Measurements from ENCODE around the gene TMEM120A. TPM values are rescaled to one million over a fixed set of nuclear protein-coding genes. Genes with fewer than 3 reads are reported as not detected.

Gene TMEM120A
- total RNA-seq, 4 donors from 2014 or later = 21.0 to 34.0 (median 22.4) TPM

DNA sequence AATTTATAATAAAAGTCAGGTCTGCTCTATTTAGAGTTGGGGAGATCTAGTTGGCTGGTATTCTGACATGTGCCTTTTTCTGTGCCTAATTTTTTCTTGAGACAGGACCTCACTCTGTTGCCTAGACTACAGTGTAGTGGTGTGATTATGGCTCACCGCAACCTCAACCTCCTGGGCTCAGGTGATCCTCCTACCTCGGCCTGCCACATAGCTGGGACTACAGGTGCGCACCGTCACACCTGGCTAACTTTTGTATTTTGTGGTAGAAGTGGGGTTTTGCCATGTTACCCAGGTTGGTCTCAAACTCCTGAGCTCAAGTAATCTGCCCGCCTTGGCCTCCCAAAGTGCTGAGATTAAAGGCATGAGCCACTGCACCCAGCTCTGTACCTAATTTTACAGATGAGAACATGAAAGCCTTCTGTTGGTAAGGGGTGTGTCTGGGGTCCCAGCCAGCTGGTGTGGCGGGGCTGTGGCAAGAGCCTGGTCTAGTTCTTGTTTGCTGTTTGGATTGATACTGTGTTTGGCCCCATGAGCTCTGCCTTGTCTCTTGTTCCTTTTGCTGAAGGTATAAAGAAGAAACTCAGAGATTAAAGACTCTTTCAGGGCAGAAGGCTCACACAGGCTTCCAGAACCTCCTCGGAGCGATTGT lies 48.1 kb downstream of the TMEM120A start:
- Histone ChIP-seq H3K27ac (no peak overlapping the region), H3K36me3 (no peaks in the 10 kb centered on the region), H3K4me3 (no peak overlapping the region), H3K9me3 (no peaks in the 10 kb centered on the region), H3K27me3 (no peaks in the 10 kb centered on the region), H3K4me1 (peaks cover 23% of the 10 kb centered on the region)
- TF ChIP-seq, protein P1, sequence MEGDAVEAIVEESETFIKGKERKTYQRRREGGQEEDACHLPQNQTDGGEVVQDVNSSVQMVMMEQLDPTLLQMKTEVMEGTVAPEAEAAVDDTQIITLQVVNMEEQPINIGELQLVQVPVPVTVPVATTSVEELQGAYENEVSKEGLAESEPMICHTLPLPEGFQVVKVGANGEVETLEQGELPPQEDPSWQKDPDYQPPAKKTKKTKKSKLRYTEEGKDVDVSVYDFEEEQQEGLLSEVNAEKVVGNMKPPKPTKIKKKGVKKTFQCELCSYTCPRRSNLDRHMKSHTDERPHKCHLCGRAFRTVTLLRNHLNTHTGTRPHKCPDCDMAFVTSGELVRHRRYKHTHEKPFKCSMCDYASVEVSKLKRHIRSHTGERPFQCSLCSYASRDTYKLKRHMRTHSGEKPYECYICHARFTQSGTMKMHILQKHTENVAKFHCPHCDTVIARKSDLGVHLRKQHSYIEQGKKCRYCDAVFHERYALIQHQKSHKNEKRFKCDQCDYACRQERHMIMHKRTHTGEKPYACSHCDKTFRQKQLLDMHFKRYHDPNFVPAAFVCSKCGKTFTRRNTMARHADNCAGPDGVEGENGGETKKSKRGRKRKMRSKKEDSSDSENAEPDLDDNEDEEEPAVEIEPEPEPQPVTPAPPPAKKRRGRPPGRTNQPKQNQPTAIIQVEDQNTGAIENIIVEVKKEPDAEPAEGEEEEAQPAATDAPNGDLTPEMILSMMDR (IDR thresholded peaks at IDR 0.05) = no peak
- TF ChIP-seq POLR2A (IDR thresholded peaks at IDR 0.05) (no peak), POLR2AphosphoS5 (IDR thresholded peaks at IDR 0.05) (no peak), EP300 (IDR thresholded peaks at IDR 0.05) (no peak)
- DNase-seq (ENCODE audit: low spot score in 2 of 2) = no peak
- WGBS = 81% methylated on average over 8 of the region's 8 CpGs

DNA sequence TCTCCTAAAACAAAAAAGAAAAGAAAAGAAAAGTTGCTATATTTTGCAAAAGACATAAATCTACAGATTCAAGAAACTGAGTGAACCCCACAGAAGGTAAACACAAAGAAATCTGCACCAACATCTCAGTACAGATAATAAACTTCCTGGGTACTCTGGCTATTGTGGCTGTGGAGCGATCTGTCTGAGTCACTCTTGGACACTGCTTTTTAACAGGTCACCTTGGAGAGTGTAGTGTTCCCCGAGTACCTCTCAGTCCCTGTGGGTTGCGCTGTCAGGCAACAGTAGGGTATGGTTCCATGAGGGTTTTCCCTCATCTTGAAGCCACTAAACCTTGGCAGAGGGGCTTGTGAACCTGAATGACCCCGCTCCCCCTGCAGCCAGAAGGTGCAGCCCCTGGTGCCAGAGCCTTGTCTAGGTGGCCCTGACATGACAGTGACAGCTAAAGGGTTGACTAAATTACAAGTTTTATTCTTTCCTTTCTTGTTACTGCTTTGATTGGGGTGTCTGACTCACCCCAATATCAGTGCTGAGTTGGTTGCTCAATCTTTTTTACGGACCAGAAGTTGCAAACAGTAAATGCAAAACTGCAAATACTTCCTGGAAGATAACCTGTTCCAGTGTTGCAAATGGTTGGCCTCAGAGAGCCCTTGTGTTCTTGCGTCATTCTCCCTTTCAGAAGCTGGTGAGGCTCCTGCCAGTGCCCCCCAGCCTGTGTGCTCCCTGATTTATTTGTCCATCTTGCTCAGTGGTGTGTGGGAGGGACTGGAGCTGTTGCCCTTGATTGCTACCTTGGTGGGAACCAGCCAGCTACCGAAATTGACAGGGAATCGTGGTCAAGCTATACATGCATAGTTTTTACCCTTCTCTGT lies 48.9 kb downstream of the TMEM120A start:
- Histone ChIP-seq H3K4me3 (no peak overlapping the region), H3K36me3 (no peaks in the 10 kb centered on the region), H3K27ac (no peak overlapping the region), H3K9me3 (no peaks in the 10 kb centered on the region), H3K27me3 (no peaks in the 10 kb centered on the region), H3K4me1 (peaks cover 17% of the 10 kb centered on the region)
- TF ChIP-seq POLR2AphosphoS5 (IDR thresholded peaks at IDR 0.05) = peak in 1 of 3 donors; percentile 48
- TF ChIP-seq, protein P1 (IDR thresholded peaks at IDR 0.05) = no peak
- DNase-seq (ENCODE audit: low spot score in 2 of 2) = no peak
- 87% methylated on average over 8 of the region's 8 CpGs for WGBS

DNA sequence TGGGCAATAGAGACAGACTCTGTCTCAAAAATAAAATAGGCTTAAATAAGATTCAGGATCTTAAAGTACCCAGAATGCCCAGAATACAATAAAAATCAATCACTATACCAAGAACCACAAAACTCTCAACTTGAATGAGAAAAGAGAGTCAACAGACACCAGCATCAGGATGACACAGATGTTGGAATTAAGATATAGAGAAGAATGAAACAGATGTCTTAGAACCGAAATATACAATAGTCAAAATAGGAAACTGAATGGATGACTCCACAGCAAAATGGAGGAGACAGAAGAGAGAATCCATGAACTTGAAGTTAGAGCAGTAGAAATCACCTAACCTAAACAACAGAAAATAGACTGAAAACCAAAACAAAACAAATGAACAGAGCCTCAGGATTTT lies 49.9 kb downstream of the TMEM120A start:
- no peak overlapping the region for H3K27ac ChIP-seq
- no peak overlapping the region for H3K4me3 ChIP-seq
- H3K9me3 ChIP-seq = no peaks in the 10 kb centered on the region
- WGBS = 85% methylated on average over 1 of the region's 1 CpG
- TF ChIP-seq EP300 (IDR thresholded peaks at IDR 0.05) = no peak
- TF ChIP-seq, protein P1 (IDR thresholded peaks at IDR 0.05) = no peak
- TF ChIP-seq POLR2A (IDR thresholded peaks at IDR 0.05) = no peak
- no peak for TF ChIP-seq POLR2AphosphoS5 (IDR thresholded peaks at IDR 0.05)
- H3K27me3 ChIP-seq = no peaks in the 10 kb centered on the region
- DNase-seq (ENCODE audit: low spot score in 2 of 2) = no peak
- peaks cover 17% of the 10 kb centered on the region for H3K4me1 ChIP-seq
- H3K36me3 ChIP-seq = no peaks in the 10 kb centered on the region

DNA sequence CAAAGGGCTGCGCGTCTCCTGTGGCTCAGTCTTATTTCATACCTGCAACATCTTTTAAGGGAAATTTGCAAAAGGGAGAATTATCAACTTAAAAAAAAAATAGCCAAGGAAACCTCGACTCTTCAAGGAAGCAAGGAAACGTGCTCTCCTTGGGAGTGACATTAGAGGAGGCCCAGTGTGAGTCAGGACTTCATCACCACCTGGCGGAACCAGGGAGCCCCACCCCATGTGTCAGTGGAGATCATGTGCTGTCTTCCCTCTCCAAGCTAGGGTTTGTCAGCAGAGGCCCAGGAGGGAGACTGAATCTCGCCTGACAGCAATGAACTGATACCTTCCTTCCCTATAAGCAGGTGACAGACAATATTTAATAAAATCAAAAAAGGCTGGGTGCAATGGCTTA lies 50.5 kb downstream of the TMEM120A start:
- DNase-seq (ENCODE audit: low spot score in 2 of 2) = no peak
- H3K27me3 ChIP-seq = no peaks in the 10 kb centered on the region
- H3K36me3 ChIP-seq = no peaks in the 10 kb centered on the region
- WGBS = 56% methylated on average over 6 of the region's 6 CpGs
- H3K4me1 ChIP-seq = peaks cover 20% of the 10 kb centered on the region
- no peak overlapping the region for H3K27ac ChIP-seq
- no peak overlapping the region for H3K4me3 ChIP-seq
- no peaks in the 10 kb centered on the region for H3K9me3 ChIP-seq
- TF ChIP-seq, protein P1 (IDR thresholded peaks at IDR 0.05) = no peak
- TF ChIP-seq EP300 (IDR thresholded peaks at IDR 0.05) (no peak), POLR2AphosphoS5 (IDR thresholded peaks at IDR 0.05) (no peak), POLR2A (IDR thresholded peaks at IDR 0.05) (no peak)

DNA sequence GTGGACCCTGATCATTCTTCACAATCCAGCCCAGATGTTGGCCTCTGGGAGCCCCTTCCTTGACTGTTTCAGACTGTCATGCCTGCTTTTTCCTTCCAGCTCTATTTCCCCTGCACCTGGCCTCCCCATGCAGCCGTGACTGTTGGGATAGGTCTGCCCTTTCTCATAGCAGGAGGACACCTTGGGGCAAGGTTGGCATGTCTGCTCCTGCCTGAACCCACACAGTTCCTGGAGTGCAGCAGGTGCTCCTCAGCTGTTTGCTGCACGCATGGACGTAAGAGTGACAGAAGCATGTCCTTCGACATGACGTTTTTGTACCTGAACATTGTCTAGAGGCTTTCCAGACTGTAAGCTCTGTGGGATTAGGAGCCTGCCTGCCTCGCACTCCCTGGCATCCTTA lies 55.5 kb downstream of the TMEM120A start:
- no peaks in the 10 kb centered on the region for H3K9me3 ChIP-seq
- no peak overlapping the region for H3K4me3 ChIP-seq
- TF ChIP-seq EP300 (IDR thresholded peaks at IDR 0.05) = no peak
- TF ChIP-seq POLR2A (IDR thresholded peaks at IDR 0.05) = no peak
- TF ChIP-seq POLR2AphosphoS5 (IDR thresholded peaks at IDR 0.05) = no peak
- TF ChIP-seq, protein P1 (IDR thresholded peaks at IDR 0.05) = no peak
- DNase-seq (ENCODE audit: low spot score in 2 of 2) = no peak
- H3K27ac ChIP-seq = no peak overlapping the region
- WGBS = 74% methylated on average over 6 of the region's 6 CpGs
- no peaks in the 10 kb centered on the region for H3K27me3 ChIP-seq
- no peaks in the 10 kb centered on the region for H3K36me3 ChIP-seq
- H3K4me1 ChIP-seq = peaks cover 12% of the 10 kb centered on the region
